Neuronal stem cell (in vitro differentiated cells): ENCODE results near the gene CASK.

Experiments used
- DNase-seq: peaks from one replicate; pipeline ENCODE4 v3.0.0-alpha.2; 2013; ENCODE audit warnings: low spot score
- H2AFZ ChIP-seq: one replicate; pipeline ENCODE4 v1.6.1; 2013; ENCODE audit warnings: mild to moderate bottlenecking, low read length, inconsistent platforms
- H2AK5ac ChIP-seq: 2 replicates; pipeline ENCODE4 v1.6.1; 2013; ENCODE audit warnings: low read depth, mild to moderate bottlenecking, inconsistent platforms, low read length, moderate library complexity, mixed read lengths
- H2BK120ac ChIP-seq: 2 replicates; pipeline ENCODE4 v1.6.1; 2013; ENCODE audit warnings: low read depth, mild to moderate bottlenecking, inconsistent platforms, low read length, moderate library complexity, mixed read lengths
- H2BK12ac ChIP-seq: one replicate; pipeline ENCODE4 v1.6.1; 2013; ENCODE audit warnings: low read length, inconsistent platforms
- H2BK15ac ChIP-seq: 2 replicates; pipeline ENCODE4 v1.6.1; 2013; ENCODE audit warnings: mild to moderate bottlenecking, low read length, inconsistent platforms, mixed read lengths
- H2BK5ac ChIP-seq: one replicate; pipeline ENCODE4 v1.6.1; 2013; ENCODE audit warnings: inconsistent platforms, mild to moderate bottlenecking, low read length, moderate library complexity
- H3K14ac ChIP-seq: one replicate; pipeline ENCODE4 v1.6.1; 2013; ENCODE audit warnings: low read length, inconsistent platforms
- H3K18ac ChIP-seq: 2 replicates; pipeline ENCODE4 v1.6.1; 2013; ENCODE audit warnings: low read length, inconsistent platforms
- H3K23ac ChIP-seq: 2 replicates; pipeline ENCODE4 v1.6.1; 2013; ENCODE audit warnings: low read depth, mild to moderate bottlenecking, mixed read lengths, low read length, inconsistent platforms; ENCODE audit not compliant: poor library complexity
- H3K27ac ChIP-seq: replicated peaks from 3 replicates; pipeline ENCODE4 v1.5.1; 2013; ENCODE audit warnings: low read length, inconsistent platforms
- H3K27me3 ChIP-seq, 3 experiments: 2 replicates each; pipeline ENCODE4 v1.6.1; 2013; ENCODE audit warnings: low read length in 3 of 3, mild to moderate bottlenecking in 2 of 3, inconsistent platforms in 1 of 3, low read depth in 1 of 3, mixed read lengths in 1 of 3, moderate library complexity in 1 of 3; ENCODE audit not compliant: control insufficient read depth in 3 of 3, insufficient read depth in 3 of 3
- H3K36me3 ChIP-seq, 2 donors: replicated peaks in 1 of 2; 2 replicates each; pipeline ENCODE4 v1.6.1; 2013; ENCODE audit warnings: low read length in 2 of 2; ENCODE audit not compliant: control insufficient read depth in 2 of 2, insufficient read depth in 2 of 2
- H3K4ac ChIP-seq: 2 replicates; pipeline ENCODE4 v1.6.1; 2013; ENCODE audit warnings: inconsistent platforms, mild to moderate bottlenecking, low read length, moderate library complexity
- H3K4me1 ChIP-seq, 2 donors: 1 replicate in 1 of 2; 2 replicates in 1 of 2; pipeline ENCODE4 v1.6.1; 2013; ENCODE audit warnings: low read length in 2 of 2, low read depth in 1 of 2; ENCODE audit not compliant: control insufficient read depth in 2 of 2, insufficient read depth in 1 of 2
- H3K4me2 ChIP-seq: one replicate; pipeline ENCODE4 v1.6.1; 2013; ENCODE audit warnings: mild to moderate bottlenecking, low read length, inconsistent platforms; ENCODE audit not compliant: insufficient read depth, poor library complexity, severe bottlenecking
- H3K4me3 ChIP-seq, 2 donors: 2 replicates each; pipeline ENCODE4 v1.5.1; 2013; ENCODE audit warnings: low read length in 2 of 2, mild to moderate bottlenecking in 2 of 2, inconsistent platforms in 1 of 2, moderate library complexity in 1 of 2
- H3K79me1 ChIP-seq: one replicate; pipeline ENCODE4 v1.6.1; 2013; ENCODE audit warnings: low read depth, mild to moderate bottlenecking, inconsistent platforms, low read length, moderate library complexity
- H3K9ac ChIP-seq: one replicate; pipeline ENCODE4 v1.6.1; 2013; ENCODE audit warnings: mild to moderate bottlenecking, low read depth, low read length, inconsistent platforms; ENCODE audit not compliant: poor library complexity
- H3K9me3 ChIP-seq, 2 donors: replicated peaks in 1 of 2; 2 replicates each; pipeline versions ENCODE3 to v1.6.1; 2013; ENCODE audit warnings: low read length in 2 of 2, mild to moderate bottlenecking in 2 of 2, inconsistent platforms in 1 of 2, low read depth in 1 of 2, mixed read lengths in 1 of 2, moderate library complexity in 1 of 2; ENCODE audit not compliant: control insufficient read depth in 2 of 2, insufficient read depth in 1 of 2
- H4K8ac ChIP-seq: one replicate; pipeline ENCODE4 v1.6.1; 2013; ENCODE audit warnings: low read depth, mild to moderate bottlenecking, inconsistent platforms, low read length, moderate library complexity
- H4K91ac ChIP-seq: one replicate; pipeline ENCODE4 v1.6.1; 2013; ENCODE audit warnings: low read length, low read depth, mild to moderate bottlenecking, inconsistent platforms; ENCODE audit not compliant: poor library complexity
- WGBS, 2 donors: extraction: QIAGEN DNeasy Blood & Tissue Kit; methylation state at CpG; one replicate each; pipeline ENCODE4 v1.1.7; 2013; ENCODE audit warnings: missing lambda C conversion rate in 2 of 2, mixed read lengths in 1 of 2; ENCODE audit not compliant: insufficient read length in 2 of 2, insufficient replicate concordance in 1 of 2; ENCODE audit errors: extremely low coverage in 2 of 2; 5-methylcytosine and 5-hydroxymethylcytosine counted together

Gene CASK

DNA sequence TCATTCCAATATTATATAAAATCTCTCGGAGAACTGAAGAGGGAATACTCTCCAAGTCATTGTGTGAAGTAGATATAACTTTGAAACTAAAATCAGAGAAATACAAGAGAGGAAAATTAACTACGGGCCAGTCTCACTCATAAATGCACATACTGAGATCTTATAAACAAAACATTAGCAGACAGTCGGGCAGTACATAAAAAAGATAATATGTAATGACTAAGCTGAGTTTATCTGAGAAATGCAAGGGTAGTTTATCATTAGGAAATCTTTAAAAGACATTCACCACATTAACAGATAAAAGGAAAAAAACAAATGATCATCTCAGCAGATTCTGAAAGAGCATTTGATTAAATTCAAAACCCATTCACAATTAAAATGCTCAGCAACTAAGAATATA is 359.5 kb downstream of the CASK start:
- no peak overlapping the region for H3K14ac ChIP-seq
- no peak overlapping the region for H2AK5ac ChIP-seq
- no peaks in the 10 kb centered on the region for H3K27me3 ChIP-seq
- no peak overlapping the region for H3K18ac ChIP-seq
- peaks cover 0 to 2% of the 10 kb centered on the region in 2 donors for H3K4me1 ChIP-seq
- no peak overlapping the region for H3K4ac ChIP-seq
- no peak overlapping the region for H2BK120ac ChIP-seq
- no peak overlapping the region for H3K23ac ChIP-seq
- H3K36me3 ChIP-seq: peaks cover 0 to 5% of the 10 kb centered on the region in 2 donors
- H2BK15ac ChIP-seq: no peak overlapping the region
- H2AFZ ChIP-seq: no peak overlapping the region
- H3K79me1 ChIP-seq: no peaks in the 10 kb centered on the region
- H4K8ac ChIP-seq: no peak overlapping the region
- H4K91ac ChIP-seq: no peak overlapping the region
- no peak overlapping the region for H2BK12ac ChIP-seq
- H3K4me2 ChIP-seq: no peak overlapping the region
- DNase-seq: no peak
- H3K4me3 ChIP-seq: no peak overlapping the region
- WGBS, 2 donors: no CpG with 5 or more reads among the region's 3 CpGs
- no peak overlapping the region for H3K27ac ChIP-seq
- no peaks in the 10 kb centered on the region for H3K9me3 ChIP-seq
- no peak overlapping the region for H2BK5ac ChIP-seq
- H3K9ac ChIP-seq: no peak overlapping the region

DNA sequence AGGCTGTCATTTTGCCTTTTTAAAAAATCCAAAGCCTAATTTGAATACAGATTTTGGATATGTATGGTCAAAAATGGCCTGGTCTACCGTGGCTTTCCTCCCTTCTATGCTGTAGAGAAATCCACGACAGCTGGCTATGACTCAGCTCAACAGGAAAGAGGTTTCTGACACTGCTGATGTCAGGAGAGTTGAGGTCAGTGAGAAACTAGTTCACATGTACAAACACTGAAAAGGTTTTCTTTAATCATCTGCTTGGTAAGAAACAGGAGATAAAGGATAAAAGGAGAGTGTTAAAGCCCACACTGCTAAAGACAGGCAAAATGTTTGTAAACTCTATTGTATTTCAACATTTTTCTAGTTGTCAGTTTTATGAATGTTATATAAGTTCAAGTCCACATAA is 362.3 kb downstream of the CASK start:
- no peak overlapping the region for H3K18ac ChIP-seq
- no peaks in the 10 kb centered on the region for H3K9me3 ChIP-seq
- H2AK5ac ChIP-seq: no peak overlapping the region
- no peak overlapping the region for H3K14ac ChIP-seq
- DNase-seq: no peak
- no peak overlapping the region for H3K9ac ChIP-seq
- H3K4me2 ChIP-seq: no peak overlapping the region
- H2BK5ac ChIP-seq: no peak overlapping the region
- WGBS, 2 donors: no CpG with 5 or more reads among the region's 2 CpGs
- no peak overlapping the region for H2BK120ac ChIP-seq
- H3K4ac ChIP-seq: no peak overlapping the region
- no peak overlapping the region for H4K91ac ChIP-seq
- H3K79me1 ChIP-seq: no peaks in the 10 kb centered on the region
- no peak overlapping the region for H2BK15ac ChIP-seq
- no peaks in the 10 kb centered on the region for H3K36me3 ChIP-seq
- peaks cover 0 to 2% of the 10 kb centered on the region in 2 donors for H3K4me1 ChIP-seq
- no peak overlapping the region for H2BK12ac ChIP-seq
- no peak overlapping the region for H3K23ac ChIP-seq
- no peak overlapping the region for H3K4me3 ChIP-seq
- no peak overlapping the region for H4K8ac ChIP-seq
- no peak overlapping the region for H3K27ac ChIP-seq
- no peak overlapping the region for H2AFZ ChIP-seq
- no peaks in the 10 kb centered on the region for H3K27me3 ChIP-seq

DNA sequence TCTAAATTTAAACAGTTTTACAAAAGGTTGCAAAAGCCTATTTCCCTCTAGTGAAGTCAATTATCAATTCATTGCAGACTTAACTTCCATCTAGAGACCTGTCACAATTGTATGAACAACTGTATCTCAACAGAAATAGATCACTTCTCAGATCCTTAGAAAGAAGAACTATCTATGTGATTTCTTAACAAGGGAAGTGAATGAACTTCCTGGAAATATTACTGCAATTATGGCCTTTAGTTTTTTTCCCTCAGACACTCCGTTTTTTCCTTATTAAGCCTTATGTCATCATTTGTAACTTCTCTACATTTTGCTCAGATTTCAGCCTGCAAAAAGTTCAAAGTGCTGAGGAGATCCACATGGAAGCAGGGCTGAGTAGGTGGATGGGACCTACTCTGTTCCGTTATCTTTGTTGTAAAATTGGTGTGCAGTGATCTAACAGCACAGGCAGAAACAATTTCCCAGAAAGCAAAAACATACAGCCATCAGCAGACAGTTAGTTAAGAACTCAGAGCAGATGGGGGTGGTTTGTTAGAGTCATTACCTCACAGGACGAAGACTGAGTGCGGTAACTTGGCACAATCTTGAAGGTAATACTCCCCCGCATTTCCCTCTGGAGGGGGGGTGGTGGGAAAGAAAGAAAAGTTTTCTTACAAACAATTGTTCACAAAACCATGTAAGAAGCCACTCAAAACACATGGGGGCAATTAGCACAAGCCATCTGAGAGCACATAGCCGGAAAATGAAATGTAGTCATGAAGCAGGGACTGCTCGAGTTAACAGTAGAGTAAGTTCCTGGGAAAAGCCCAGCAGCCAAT is 363.9 kb downstream of the CASK start:
- no peak overlapping the region for H2BK5ac ChIP-seq
- peaks cover 0 to 2% of the 10 kb centered on the region in 2 donors for H3K4me1 ChIP-seq
- no peaks in the 10 kb centered on the region for H3K9me3 ChIP-seq
- H3K23ac ChIP-seq: no peak overlapping the region
- no peak overlapping the region for H3K4ac ChIP-seq
- no CpG with 5 or more reads among the region's 7 CpGs for WGBS, 2 donors
- no peak overlapping the region for H3K4me2 ChIP-seq
- no peak overlapping the region for H2AK5ac ChIP-seq
- no peak overlapping the region for H3K18ac ChIP-seq
- no peak for DNase-seq
- no peak overlapping the region for H2AFZ ChIP-seq
- H3K14ac ChIP-seq: no peak overlapping the region
- H3K4me3 ChIP-seq: no peak overlapping the region
- no peak overlapping the region for H2BK12ac ChIP-seq
- H3K79me1 ChIP-seq: no peaks in the 10 kb centered on the region
- H3K9ac ChIP-seq: no peak overlapping the region
- peak overlapping the region; percentile 59 for H3K27ac ChIP-seq
- H4K91ac ChIP-seq: no peak overlapping the region
- H2BK120ac ChIP-seq: no peak overlapping the region
- H2BK15ac ChIP-seq: no peak overlapping the region
- no peak overlapping the region for H4K8ac ChIP-seq
- H3K36me3 ChIP-seq: no peaks in the 10 kb centered on the region
- H3K27me3 ChIP-seq: no peaks in the 10 kb centered on the region

DNA sequence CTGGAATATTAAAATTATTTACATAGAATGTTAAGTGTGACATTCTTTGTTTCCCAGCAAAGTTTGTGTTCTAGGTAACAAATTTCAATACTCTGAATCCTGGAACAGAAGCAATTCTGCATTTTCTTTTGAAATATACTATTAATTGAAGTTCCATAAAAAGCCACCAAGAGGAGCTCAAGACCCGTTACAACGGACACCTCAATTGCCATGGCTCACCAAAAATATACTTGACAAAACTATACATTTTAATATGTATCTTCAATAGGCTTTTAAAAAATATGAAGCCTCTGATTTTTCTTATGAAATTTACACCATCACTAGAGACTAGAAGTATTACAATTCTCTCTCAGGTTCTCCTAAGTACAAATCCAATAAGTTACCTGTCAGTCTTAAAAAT is 364.8 kb downstream of the CASK start:
- Histone ChIP-seq H2AK5ac (no peak overlapping the region), H3K4me3 (no peak overlapping the region), H2BK120ac (no peak overlapping the region), H3K4me2 (no peak overlapping the region), H2AFZ (no peak overlapping the region), H3K27ac (no peak overlapping the region), H3K23ac (no peak overlapping the region), H3K4ac (no peak overlapping the region), H2BK15ac (no peak overlapping the region), H3K36me3 (no peaks in the 10 kb centered on the region), H3K79me1 (no peaks in the 10 kb centered on the region), H4K91ac (no peak overlapping the region), H4K8ac (no peak overlapping the region), H3K27me3 (no peaks in the 10 kb centered on the region), H3K14ac (no peak overlapping the region), H3K18ac (no peak overlapping the region), H3K4me1 (peaks cover 0 to 2% of the 10 kb centered on the region in 2 donors), H2BK5ac (no peak overlapping the region), H2BK12ac (no peak overlapping the region), H3K9me3 (no peaks in the 10 kb centered on the region), H3K9ac (no peak overlapping the region)
- no peak for DNase-seq
- WGBS, 2 donors: no CpG with 5 or more reads among the region's 2 CpGs
